NCI-H1092 treated with DMSO at 0.1 percent for 48 hours (cell line): ENCODE data around the gene GPHA2.

Source experiments
- DNase-seq: peaks from one replicate; lab custom pipeline; 2025; lab: John Stamatoyannopoulos, UW

GPHA2 gene

GRCh38 chr11:64930340-64930739, 5.4 kb downstream of the GPHA2 start:
- DNase-seq, result no peak

DNA sequence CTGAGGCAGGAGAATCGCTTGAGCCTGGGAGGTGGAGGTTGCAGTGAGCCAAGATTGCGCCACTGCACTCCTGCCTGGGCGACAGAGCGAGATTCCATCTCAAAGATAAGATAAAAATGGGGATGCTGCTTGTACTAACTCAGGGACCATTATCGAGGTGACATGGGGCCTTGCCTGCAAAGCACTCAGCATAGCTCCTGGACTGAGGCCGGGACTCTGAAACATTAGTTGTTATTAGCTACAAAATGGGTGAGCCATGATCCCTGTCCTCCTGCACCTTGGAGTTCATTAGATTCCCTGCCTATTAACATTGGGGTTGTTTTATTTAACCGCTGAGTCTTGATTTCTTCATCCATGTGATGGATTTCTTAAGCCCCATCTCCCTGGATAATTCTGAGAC, 6.1 kb downstream of the GPHA2 start:
- no peak for DNase-seq

DNA sequence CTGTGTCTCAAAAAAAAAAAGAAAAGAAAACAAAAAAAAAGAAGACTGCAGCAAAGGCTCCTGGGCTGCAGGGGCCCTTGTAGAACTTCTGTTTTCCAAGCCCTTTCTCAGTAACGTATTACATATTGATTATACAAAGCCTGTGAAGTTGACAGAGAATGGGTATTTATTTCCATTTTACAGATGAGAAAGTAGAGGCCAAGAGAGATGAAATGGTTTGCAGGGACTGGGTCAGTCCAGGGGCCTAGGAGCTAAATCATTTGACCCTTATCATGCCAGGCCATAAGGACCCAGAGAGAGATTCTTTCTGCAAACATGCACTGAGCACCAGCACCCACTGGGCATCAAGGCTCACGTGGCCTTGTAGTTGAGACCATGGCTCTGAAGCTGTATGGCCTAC, 6.7 kb downstream of the GPHA2 start:
- DNase-seq, result no peak

- DNase-seq, result no peak
These were observed 9.0 kb downstream of the GPHA2 start for GRCh38 chr11:64926689-64927088.

- no peak for DNase-seq
These were observed 9.9 kb downstream of the GPHA2 start for GRCh38 chr11:64925536-64926436.

DNA sequence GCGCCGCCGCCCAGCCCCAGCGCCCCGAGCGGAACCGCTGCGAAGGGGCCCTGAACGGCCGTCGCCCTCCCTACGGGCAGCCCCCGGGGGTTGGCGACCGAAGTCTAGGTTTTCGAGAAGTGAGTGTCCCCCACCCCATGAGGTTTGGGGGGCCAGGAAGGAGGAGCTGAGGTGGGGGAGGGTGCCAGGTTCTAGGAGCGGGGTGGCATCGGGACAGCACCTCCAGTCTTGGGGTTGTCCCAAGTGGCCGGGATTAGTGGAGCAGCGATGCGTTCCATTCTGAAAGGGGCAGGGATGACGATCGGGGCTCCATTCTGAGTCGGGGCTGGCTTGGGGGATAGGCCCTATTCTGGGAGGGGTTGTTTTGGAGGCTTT, 10.8 kb downstream of the GPHA2 start:
- DNase-seq, result no peak

- peak; percentile 62 for DNase-seq
These were observed 11.5 kb downstream of the GPHA2 start, which contains the start of gene PPP2R5B for GRCh38 chr11:64923944-64924909. PPP2R5B (plus strand) TSS chr11:64924689; CDS start chr11:64925735, 1,046 bp downstream.

- no peak for DNase-seq
These were observed 12.5 kb downstream of the GPHA2 start for GRCh38 chr11:64923151-64923661.

- DNase-seq, result no peak
These were observed 14.3 kb downstream of the GPHA2 start for GRCh38 chr11:64921384-64921783.

GRCh38 chr11:64920124-64920523, 15.6 kb downstream of the GPHA2 start:
- no peak for DNase-seq

DNA sequence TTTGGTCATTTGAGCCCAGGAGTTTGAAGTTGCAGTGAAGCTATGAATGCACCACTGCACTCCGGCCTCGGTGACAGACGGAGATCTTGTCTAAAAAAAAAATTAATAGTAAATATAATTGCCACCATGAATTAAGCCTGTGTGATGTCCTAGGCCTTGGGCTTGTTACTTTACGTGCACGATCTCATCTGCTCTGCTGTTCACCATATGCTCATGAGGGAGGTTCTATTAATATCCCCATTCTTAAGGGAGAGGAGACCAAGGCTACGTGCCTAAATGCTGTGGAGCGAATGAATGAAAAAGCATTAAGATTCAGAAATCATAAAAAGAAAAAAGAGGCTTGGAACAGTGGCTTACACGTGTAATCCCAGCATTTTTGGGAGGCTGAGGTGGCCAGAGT, 16.1 kb downstream of the GPHA2 start:
- DNase-seq, result no peak

- DNase-seq, result peak; percentile 10
These were observed 17.7 kb downstream of the GPHA2 start for GRCh38 chr11:64918017-64918416.

DNA sequence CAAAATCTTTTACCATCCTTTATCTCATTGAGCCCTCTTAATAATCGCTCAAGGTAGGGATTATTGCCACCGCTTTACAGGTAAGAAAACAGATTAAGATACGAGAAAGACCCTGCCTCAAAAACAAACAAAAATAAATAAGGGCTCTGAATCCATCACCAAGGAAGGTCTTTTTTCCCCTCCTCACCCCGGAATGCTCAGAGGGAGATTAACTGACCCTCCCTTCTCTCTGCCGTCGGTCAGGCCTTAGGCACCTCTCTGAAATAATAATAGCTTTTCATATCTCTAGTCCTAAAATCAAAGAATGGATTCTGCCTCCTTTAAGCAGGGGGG, 18.1 kb downstream of the GPHA2 start:
- DNase-seq, result no peak

GRCh38 chr11:64916775-64917662, 18.7 kb downstream of the GPHA2 start, which contains the start of gene ATG2A:
ATG2A (minus strand) TSS chr11:64917209; CDS start chr11:64917135, 74 bp downstream.
- DNase-seq, result peak; percentile 100

GRCh38 chr11:64916040-64916774, 19.5 kb downstream of the GPHA2 start:
- DNase-seq, result peak; percentile 30

- DNase-seq, result no peak
These were observed 20.3 kb downstream of the GPHA2 start for GRCh38 chr11:64915376-64915887.

DNA sequence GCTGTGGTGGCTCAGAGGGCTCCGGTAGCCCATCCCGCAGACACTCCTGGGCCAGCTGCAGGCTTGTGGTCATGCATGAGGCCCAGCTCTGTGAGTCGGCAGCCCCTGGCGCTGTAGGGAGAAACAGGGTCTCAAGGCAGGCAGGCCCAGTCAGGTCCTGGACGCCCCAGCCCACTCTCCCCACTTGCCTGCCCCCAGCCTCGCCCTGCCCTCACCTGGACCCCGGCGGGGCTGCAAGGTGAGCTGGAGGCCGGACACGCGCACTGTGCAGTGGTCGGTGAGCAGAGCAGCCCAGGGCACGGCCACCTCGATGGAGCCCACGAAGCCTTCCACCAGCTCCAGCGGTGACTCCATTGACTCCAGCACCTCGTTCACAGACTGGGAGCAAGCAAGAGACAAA, 21.6 kb downstream of the GPHA2 start:
- no peak for DNase-seq

GRCh38 chr11:64913171-64913727, 22.4 kb downstream of the GPHA2 start:
- no peak for DNase-seq

DNA sequence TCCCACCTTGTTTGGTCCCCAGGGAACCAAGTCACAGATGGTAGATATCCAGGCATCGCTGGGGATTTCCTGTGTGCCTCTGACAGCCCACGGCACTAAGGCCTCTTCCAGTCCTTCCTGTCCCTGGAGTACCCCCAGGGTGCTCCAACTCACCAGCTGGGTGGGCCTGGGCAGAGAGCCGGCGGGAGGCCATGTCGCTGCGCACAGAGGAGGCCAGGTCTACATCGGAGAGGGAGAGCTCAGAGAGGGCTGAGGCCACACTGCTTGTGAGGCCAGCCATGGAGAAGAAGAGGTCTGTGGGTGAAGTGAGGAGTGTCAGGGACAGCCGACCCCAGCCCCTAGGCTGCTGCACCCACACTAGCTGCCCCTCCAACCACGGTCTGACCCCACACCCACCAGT, 24.0 kb downstream of the GPHA2 start:
- no peak for DNase-seq

DNA sequence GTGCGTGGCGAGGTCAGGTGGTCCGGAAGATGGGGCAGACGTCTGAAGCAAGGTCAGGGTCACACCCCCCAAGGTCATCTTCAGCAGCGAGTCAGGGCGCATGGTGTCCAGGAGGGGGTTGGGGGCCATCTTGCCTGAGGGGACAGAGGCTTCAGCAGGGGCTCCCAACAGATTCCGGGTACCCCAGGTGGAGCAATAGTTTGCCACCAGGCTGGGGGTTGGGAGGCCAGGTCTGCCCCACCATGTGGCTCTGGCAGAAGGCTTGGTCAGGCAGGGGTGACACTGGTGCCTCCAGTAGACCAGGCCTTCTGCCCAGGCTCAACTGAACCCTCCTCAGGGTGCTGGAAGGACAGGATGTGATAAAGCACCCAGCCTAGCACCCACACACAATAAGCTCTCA, 24.6 kb downstream of the GPHA2 start:
- DNase-seq, result no peak
